OCI-LY3 (cell line): ENCODE measurements around the gene PTPRN.

ENCODE experiments used
- CTCF ChIP-seq: fragments of 200-600, 300-600 bp; sonication (generic); IDR thresholded peaks from 2 replicates; pipeline ENCODE4 v1.5.1; 2014; ENCODE audit warnings: antibody characterized with exemption, low read length, low read depth
- EZH2phosphoT487 ChIP-seq: fragments of 200-600 bp; shearing (Covaris generic); IDR thresholded peaks from 2 replicates; pipeline ENCODE4 v1.6.1; 2018; ENCODE audit warnings: antibody characterized with exemption, mixed run types, low read depth

- TF ChIP-seq CTCF (no peak), EZH2phosphoT487 (no peak)
These were observed 47.6 kb upstream of the PTPRN start for GRCh38 chr2:219356834-219357233.
